G401.6 (cell line): ENCODE results near the gene SPATA20.

Experiments
- FAIRE-seq: peaks from 2 replicates; lab custom pipeline; 2012; peaks lifted over from hg19 to GRCh38; lab: Jason Lieb, UNC

Gene SPATA20

DNA sequence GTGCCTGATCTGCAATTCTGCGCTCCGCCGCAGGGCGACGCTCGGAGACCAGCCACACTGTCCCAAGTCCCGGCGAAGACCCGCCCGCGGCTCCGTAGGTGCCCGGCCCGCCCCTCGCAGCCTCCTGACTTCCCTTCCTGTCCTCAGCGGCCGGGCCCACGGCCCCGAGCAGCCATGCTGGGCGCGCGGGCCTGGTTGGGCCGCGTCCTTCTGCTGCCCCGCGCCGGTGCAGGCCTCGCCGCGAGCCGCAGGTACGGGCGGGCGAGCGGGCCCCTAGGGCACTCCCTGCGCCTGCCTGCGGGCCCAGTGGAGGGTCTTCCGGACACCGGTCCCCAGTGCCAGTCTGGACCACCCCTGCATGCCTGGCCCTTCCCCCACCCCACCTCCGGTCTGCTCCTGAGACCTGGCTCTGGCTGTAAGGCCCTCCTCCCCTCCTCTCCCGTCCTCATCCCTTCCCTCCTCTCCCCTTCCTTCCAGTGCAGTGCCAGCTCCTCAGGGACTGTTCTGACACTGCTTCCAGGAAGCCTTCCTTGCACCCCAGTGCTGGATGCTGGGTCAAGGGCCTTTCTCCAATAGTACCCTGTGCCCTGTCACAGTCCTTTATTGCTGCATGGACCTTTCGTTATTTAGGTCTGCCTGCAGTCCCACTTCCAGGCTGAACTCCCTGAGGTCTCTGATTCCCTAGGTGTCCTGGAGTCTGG, at the start of gene SPATA20:
SPATA20 (plus strand) TSS at position 140 of the 701 bp plus-strand sequence; CDS start at position 175, 35 bp downstream.
- peak; percentile 60 for FAIRE-seq

GRCh38 chr17:50498021-50498874, 48.7 kb upstream of the SPATA20 start:
- FAIRE-seq: no peak

DNA sequence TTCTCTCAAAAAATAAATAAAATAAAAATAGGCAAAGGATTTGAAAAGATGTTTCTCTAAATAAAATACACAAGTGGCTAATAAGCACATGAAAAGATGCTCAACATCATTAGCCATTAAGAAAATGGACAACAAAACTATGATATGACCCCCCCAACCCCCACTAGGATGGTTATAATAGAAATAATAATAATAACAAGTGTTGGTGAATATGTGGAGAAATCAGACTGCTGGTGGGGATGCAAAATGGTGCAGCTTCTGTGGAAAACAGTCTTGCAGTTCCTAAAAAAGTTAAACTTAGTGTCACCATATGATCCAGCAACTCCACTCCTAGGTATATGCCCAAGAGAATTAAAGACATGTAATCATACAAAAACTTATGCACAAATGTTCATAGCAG, 47.7 kb upstream of the SPATA20 start:
- no peak for FAIRE-seq

GRCh38 chr17:50499721-50500120, 47.3 kb upstream of the SPATA20 start:
- FAIRE-seq: no peak

DNA sequence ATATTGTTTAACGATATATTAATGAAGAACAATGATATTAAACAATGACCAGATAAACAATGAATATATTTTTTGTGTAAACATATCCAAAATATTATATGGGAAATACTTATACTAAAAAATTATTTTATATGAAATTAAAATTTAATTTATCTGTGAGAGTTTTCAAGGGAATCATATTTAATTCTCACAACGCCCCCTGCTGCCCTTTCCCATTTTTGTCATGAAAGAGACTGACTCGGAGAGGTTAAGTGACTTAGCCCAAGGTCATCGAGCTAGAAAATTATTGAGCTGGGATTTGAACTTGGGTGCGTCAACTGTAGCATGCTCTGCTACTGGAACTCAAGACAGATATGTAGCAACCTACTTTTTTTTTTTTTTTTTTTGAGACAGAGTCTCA, 45.9 kb upstream of the SPATA20 start:
- peak; percentile 21 for FAIRE-seq

DNA sequence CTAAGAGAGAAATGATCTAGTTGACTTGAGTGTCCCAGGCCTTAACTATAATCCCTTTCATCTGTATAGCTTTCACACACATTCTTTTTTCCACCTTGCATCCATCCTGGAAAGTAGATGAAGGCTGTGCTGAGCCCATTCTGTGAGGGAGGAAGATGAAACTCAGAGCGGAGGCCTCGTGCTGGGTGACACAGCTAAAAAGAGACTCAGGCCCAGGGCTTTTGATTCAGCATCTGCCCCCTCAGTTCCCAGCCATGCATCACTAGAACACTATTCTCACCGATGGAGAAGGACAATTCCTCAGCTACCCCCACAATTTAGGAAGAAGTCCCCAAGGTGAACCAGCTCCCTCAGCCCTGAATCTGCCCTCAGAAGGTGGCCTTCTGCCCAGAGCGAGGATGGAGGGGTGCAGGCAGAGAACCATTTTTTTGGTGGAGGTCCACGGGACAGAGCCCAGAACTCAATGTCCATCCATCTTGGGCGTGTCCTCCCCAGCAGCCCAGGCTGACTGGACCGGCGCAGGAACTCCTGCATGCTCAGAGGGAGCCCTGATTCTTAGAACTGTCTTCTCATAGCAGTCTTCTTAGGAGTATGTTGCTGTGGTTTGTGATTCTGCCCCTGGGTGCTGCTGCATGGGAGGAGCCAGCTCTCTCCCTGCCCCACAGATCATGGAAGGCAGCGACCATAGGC, 44.5 kb upstream of the SPATA20 start:
- FAIRE-seq: no peak

- FAIRE-seq: no peak
Observed at GRCh38 chr17:50505591-50506130, 41.3 kb upstream of the SPATA20 start.

DNA sequence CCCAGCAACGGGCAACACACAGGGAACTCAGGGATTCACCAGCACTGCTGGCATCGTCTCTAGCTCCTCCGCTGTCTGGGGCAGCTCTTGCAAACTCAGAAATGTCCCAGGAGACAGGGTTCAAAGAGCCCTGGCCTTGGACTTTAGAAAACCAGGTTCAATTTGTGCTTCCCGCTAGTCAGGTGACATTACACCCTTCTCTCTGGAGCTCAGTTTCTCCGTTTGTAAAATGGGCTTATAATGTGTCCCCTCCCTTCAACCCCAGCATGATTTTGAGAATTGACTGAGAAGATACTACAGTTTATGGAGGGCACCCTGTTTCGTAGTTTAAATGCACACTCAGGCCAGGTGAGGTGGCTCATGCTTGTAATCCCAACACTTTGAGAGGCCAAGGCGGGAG, 40.7 kb upstream of the SPATA20 start:
- FAIRE-seq: no peak

GRCh38 chr17:50507871-50508572, 39.0 kb upstream of the SPATA20 start, which contains the start of gene MYCBPAP:
Gene MYCBPAP (plus strand): TSS chr17:50508439. CDS start chr17:50508675, 236 bp downstream.
- no peak for FAIRE-seq

GRCh38 chr17:50508573-50509460, 38.2 kb upstream of the SPATA20 start:
- FAIRE-seq: no peak

DNA sequence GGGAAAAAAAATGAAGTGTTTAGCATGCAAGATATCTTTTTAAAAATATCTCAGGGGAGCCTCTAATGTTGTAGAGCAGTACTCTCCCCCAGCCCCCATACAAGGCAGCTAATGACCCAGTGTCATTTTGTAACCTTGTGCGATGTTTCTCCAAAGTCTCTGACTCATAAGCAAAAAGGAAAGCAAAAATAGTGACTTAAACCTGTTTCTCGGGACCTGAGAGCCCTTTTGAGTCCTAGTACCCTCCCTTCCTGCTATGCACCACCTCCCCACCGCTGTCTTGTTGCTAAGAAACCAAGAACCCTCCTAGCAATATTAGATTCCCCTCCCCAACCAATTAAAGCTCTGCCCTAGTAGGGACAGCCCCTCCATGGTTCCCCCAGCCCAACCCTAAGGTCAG, 35.9 kb upstream of the SPATA20 start:
- FAIRE-seq: no peak

DNA sequence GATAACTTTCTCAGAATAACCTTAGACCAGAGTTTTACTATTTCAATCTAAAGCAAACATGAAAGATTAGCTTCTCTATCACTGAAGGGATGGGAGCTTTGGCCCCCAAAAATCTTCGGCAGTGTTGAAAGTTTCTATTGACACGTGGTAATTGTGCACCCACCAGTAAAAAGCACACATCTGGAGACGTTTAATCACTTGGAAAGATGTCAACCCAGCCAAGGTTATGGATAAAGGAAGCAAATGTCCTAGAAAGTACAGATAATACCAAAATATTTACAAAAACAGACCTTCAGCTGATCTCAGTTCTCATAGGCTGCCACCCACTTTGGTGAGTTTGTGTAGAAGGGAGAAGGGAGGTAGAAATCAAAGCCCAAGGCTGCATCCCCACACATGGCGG, 33.5 kb upstream of the SPATA20 start:
- FAIRE-seq: no peak

DNA sequence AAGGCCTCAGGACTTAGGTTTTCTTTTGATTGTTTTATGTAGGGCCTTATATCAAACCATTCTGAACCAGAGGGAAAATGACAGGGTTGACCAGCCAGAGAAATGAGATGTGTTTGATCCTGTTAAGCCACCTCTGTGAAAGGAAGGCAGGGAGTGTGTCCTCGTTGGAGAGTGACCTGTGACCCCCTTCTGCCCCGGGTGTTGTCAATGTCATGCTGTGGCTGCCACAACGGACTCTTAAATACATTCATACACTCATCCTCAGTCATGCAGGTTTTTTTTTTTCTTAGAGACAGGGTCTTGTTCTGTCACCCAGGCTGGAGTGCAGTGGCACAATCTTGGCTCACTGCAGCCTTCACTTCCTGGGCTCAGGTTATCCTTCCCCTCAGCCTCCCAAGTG, 32.6 kb upstream of the SPATA20 start:
- no peak for FAIRE-seq

- FAIRE-seq: no peak
Observed at GRCh38 chr17:50514936-50515702, 31.9 kb upstream of the SPATA20 start.

DNA sequence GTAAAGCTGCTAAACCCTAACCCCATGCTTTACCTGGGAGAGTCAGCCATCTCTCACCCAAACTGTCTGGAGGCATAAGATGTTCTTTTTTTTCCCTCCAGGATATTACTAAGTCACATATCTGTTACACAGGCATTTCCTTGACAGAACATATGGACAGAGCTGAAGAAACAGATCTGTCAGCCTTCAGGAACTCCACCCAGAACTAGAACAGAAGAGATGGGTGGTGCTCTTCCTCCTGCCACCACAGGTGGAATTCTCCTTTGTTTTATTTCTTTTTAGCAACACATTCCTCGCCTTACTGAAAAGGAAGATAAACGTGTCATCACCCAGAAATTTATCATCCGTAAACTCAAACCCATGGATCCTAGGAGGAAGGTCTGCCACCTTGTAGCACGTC, 30.0 kb upstream of the SPATA20 start:
- FAIRE-seq: no peak

DNA sequence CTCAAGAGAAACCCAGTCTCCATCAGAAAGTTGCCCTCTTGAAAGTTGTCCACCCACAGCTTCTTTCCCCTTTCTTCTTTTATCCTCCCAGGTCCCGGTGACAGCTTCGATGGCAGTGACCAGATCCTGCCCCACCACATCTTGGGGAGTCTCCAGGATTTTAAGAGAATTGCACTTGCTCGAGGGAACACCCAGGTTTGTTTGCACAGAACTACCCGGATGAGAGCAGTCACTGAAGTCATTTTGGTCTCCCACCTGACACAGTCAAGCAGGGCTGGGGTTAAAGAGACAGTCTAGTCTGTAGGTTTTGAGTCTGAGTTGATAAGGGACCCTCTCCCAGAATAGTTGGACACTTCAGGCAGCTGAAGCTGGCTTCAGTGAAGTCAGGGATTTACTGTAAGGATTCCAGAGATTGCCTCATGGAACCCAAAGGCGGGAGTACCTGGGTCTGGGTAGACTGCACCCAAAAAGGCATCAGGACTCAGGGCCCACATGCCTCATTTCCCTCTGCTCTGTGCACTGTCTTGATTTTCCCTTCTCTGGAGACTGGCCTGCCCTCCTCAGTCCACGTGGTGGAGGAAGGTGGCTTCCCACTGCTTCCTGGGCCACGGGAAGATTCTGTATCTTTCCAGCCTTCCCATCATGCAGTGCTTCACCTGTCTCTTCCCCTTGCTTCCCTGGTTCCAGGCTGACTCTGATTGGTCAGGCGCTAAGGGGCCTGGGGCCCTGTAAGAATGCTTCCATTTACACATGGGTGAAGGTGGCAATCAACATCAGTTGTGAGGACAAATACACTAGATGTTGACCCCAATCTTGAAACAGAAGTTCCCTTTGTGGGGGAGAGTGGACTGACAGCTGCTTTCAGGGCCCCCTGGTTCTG, 29.2 kb upstream of the SPATA20 start:
- FAIRE-seq: no peak

DNA sequence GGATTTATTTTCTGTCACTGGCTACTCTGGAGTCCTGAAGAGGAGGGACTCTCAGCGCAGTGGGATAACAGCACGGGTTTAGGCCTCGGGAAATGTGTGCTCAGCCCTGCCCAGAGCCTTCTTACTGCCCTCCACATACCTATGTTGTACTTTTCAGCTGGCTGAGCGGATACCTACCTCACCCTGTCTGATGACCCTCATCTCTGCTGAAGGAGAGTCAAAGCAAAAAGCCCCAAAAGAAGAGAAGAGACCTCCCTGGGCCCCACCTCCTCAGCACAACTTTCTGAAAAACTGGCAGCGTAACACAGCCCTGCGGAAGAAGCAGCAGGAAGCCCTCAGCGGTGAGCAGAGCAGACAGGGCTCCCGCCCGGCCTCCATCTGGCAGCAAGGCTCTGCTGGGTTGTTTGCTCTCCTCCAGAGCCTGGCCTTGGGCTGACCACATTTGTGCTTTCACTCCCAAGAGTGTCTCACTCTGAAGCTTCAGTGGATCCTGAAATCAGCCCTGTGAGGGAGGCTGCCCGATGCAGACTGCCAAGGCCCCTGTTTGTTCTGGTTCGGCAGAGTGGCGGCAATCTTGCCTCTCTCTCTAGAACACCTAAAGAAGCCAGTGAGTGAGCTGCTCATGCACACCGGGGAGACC, 28.5 kb upstream of the SPATA20 start:
- no peak for FAIRE-seq

DNA sequence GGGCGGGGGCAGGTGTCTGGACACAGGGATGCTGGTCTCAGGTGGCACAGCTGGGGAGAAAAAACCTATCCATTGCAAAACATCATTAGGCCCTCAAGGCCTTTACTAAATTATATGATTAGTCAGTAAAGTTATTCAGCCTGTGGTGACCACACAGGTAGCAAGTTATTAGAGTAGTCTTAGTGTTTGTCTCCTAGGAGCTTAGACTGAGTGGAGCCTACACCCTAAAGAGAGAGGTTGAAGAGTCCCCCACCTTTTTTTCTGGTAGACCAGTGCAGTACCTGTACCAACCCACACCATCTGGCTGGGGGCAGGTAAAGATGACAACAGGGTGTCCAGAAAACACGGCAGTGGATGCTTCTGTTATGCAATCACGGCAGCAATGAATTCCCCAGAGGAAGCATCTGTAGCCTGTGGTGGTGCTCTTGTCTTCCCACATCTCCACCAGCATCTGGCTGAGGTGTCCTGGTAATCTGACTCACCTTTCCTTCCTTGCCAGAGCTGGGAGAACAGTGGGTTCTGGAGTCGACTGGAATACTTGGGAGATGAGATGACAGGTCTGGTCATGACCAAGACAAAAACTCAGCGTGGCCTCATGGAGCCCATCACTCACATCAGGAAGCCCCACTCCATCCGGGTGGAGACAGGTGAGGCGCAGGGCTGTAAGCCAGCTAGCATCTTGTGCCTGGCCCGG, 27.7 kb upstream of the SPATA20 start:
- FAIRE-seq: no peak
